ENCODE measurements around the gene ROR2. TPM values are rescaled to one million over a fixed set of nuclear protein-coding genes. Genes with fewer than 3 reads are reported as not detected.

The ROR2 gene
- total RNA-seq, 2 donors from 2014 or later, result 0.21 to 0.68 TPM

GRCh38 chr9:91935805-91936514 is 14.1 kb downstream of the ROR2 start:
- no peak for ATAC-seq (ENCODE audit: insufficient number of reproducible peaks, low FRiP score, low read depth)
- no peak overlapping the region for H3K4me3 ChIP-seq
- no peak for DNase-seq (ENCODE audit: low spot score)
- H3K27me3 ChIP-seq (replicated peaks; ENCODE audit: insufficient read depth), result no peaks in the 10 kb centered on the region
- no peak overlapping the region for H3K27ac ChIP-seq
- H3K4me1 ChIP-seq (ENCODE audit: control insufficient read depth in 1 of 2, low read depth in 2 of 2), result no peaks in the 10 kb centered on the region
- H3K9me3 ChIP-seq, result peaks cover 7% of the 10 kb centered on the region
- TF ChIP-seq CTCF (IDR thresholded peaks at IDR 0.05), result no peak
- H3K36me3 ChIP-seq, result no peaks in the 10 kb centered on the region

GRCh38 chr9:91935066-91935749 is 14.8 kb downstream of the ROR2 start:
- ATAC-seq (ENCODE audit: insufficient number of reproducible peaks, low FRiP score, low read depth) (no peak), DNase-seq (ENCODE audit: low spot score) (no peak)
- no peak for TF ChIP-seq CTCF (IDR thresholded peaks at IDR 0.05)
- H3K36me3 ChIP-seq, result no peaks in the 10 kb centered on the region
- no peaks in the 10 kb centered on the region for H3K4me1 ChIP-seq (ENCODE audit: control insufficient read depth in 1 of 2, low read depth in 2 of 2)
- no peaks in the 10 kb centered on the region for H3K27me3 ChIP-seq (replicated peaks; ENCODE audit: insufficient read depth)
- no peak overlapping the region for H3K27ac ChIP-seq
- peaks cover 15% of the 10 kb centered on the region for H3K9me3 ChIP-seq
- no peak overlapping the region for H3K4me3 ChIP-seq

GRCh38 chr9:91934654-91935053 is 15.4 kb downstream of the ROR2 start:
- Histone ChIP-seq H3K4me1 (ENCODE audit: control insufficient read depth in 1 of 2, low read depth in 2 of 2) (no peaks in the 10 kb centered on the region), H3K27me3 (replicated peaks; ENCODE audit: insufficient read depth) (no peaks in the 10 kb centered on the region), H3K36me3 (no peaks in the 10 kb centered on the region), H3K27ac (no peak overlapping the region), H3K9me3 (peaks cover 20% of the 10 kb centered on the region), H3K4me3 (no peak overlapping the region)
- no peak for ATAC-seq (ENCODE audit: insufficient number of reproducible peaks, low FRiP score, low read depth)
- no peak for DNase-seq (ENCODE audit: low spot score)
- TF ChIP-seq CTCF (IDR thresholded peaks at IDR 0.05), result no peak

- Histone ChIP-seq H3K4me1 (ENCODE audit: control insufficient read depth in 1 of 2, low read depth in 2 of 2) (no peaks in the 10 kb centered on the region), H3K27me3 (replicated peaks; ENCODE audit: insufficient read depth) (no peaks in the 10 kb centered on the region), H3K27ac (no peak overlapping the region), H3K4me3 (no peak overlapping the region), H3K36me3 (no peaks in the 10 kb centered on the region), H3K9me3 (peaks cover 27% of the 10 kb centered on the region)
- DNase-seq (ENCODE audit: low spot score), result no peak
- no peak for TF ChIP-seq CTCF (IDR thresholded peaks at IDR 0.05)
- ATAC-seq (ENCODE audit: insufficient number of reproducible peaks, low FRiP score, low read depth), result no peak
Measured at GRCh38 chr9:91933556-91934352, 16.3 kb downstream of the ROR2 start.

GRCh38 chr9:91930475-91930874 is 19.6 kb downstream of the ROR2 start:
- no peak overlapping the region for H3K4me3 ChIP-seq
- no peaks in the 10 kb centered on the region for H3K27me3 ChIP-seq (replicated peaks; ENCODE audit: insufficient read depth)
- peaks cover 29% of the 10 kb centered on the region for H3K9me3 ChIP-seq
- H3K36me3 ChIP-seq, result no peaks in the 10 kb centered on the region
- TF ChIP-seq CTCF (IDR thresholded peaks at IDR 0.05), result no peak
- no peaks in the 10 kb centered on the region for H3K4me1 ChIP-seq (ENCODE audit: control insufficient read depth in 1 of 2, low read depth in 2 of 2)
- DNase-seq (ENCODE audit: low spot score) (no peak), ATAC-seq (ENCODE audit: insufficient number of reproducible peaks, low FRiP score, low read depth) (no peak)
- H3K27ac ChIP-seq, result no peak overlapping the region

Measured in thoracic aorta (tissue), 2 donors.